H9 (cell line): ENCODE measurements around the gene MLPH. TPM values are rescaled to one million over a fixed set of nuclear protein-coding genes. Genes with fewer than 3 reads are reported as not detected.

Experiments used
- DNase-seq: peaks from one replicate; pipeline ENCODE4 v3.0.0-alpha.2; 2017
- H2AFZ ChIP-seq: one replicate; pipeline ENCODE4 v1.6.1; 2013; ENCODE audit warnings: mild to moderate bottlenecking, low read length, control low read depth, moderate library complexity
- H2AK5ac ChIP-seq: 2 replicates; pipeline ENCODE4 v1.6.1; 2013; ENCODE audit warnings: low read length, control low read depth, mixed read lengths; ENCODE audit not compliant: insufficient read length
- H2BK120ac ChIP-seq: one replicate; pipeline ENCODE4 v1.6.1; 2013; ENCODE audit warnings: low read depth, mild to moderate bottlenecking, low read length, control low read depth, inconsistent platforms; ENCODE audit not compliant: poor library complexity, severe bottlenecking
- H2BK12ac ChIP-seq: 2 replicates; pipeline ENCODE4 v1.6.1; 2013; ENCODE audit warnings: low read length, control low read depth, mixed read lengths, low read depth; ENCODE audit not compliant: insufficient read length
- H2BK15ac ChIP-seq: 2 replicates; pipeline ENCODE4 v1.6.1; 2013; ENCODE audit warnings: low read depth, low read length, control low read depth
- H2BK20ac ChIP-seq: one replicate; pipeline ENCODE4 v1.6.1; 2013; ENCODE audit warnings: low read depth, mild to moderate bottlenecking, low read length, control low read depth, inconsistent platforms; ENCODE audit not compliant: poor library complexity, severe bottlenecking
- H2BK5ac ChIP-seq: 2 replicates; pipeline ENCODE4 v1.6.1; 2013; ENCODE audit warnings: low read length, control low read depth, mixed read lengths; ENCODE audit not compliant: insufficient read length
- H3K14ac ChIP-seq: 2 replicates; pipeline ENCODE4 v1.6.1; 2013; ENCODE audit warnings: low read length, control low read depth; ENCODE audit not compliant: insufficient read depth
- H3K18ac ChIP-seq: 2 replicates; pipeline ENCODE4 v1.6.1; 2013; ENCODE audit warnings: low read depth, mild to moderate bottlenecking, mixed read lengths, low read length, control low read depth; ENCODE audit not compliant: insufficient read length
- H3K23ac ChIP-seq: 2 replicates; pipeline ENCODE4 v1.6.1; 2013; ENCODE audit warnings: low read length, control low read depth, mixed read lengths, low read depth; ENCODE audit not compliant: insufficient read length
- H3K23me2 ChIP-seq: 2 replicates; pipeline ENCODE4 v1.6.1; 2013; ENCODE audit warnings: low read depth, mild to moderate bottlenecking, mixed read lengths, low read length, control low read depth; ENCODE audit not compliant: insufficient read length, poor library complexity, severe bottlenecking
- H3K27ac ChIP-seq: 2 replicates; pipeline ENCODE4 v1.5.1; 2013; ENCODE audit warnings: low read length, control low read depth, mixed read lengths, low read depth; ENCODE audit not compliant: insufficient read length
- H3K27me3 ChIP-seq: 2 replicates; pipeline ENCODE4 v1.6.1; 2013; ENCODE audit warnings: low read length, control low read depth, inconsistent platforms; ENCODE audit not compliant: insufficient read depth
- H3K4ac ChIP-seq: 2 replicates; pipeline ENCODE4 v1.6.1; 2013; ENCODE audit warnings: low read depth, mild to moderate bottlenecking, control low read depth, inconsistent platforms, low read length, moderate library complexity
- H3K4me1 ChIP-seq: 2 replicates; pipeline ENCODE4 v1.6.1; 2013; ENCODE audit warnings: low read length, control low read depth, inconsistent platforms; ENCODE audit not compliant: insufficient read depth
- H3K4me2 ChIP-seq: 2 replicates; pipeline ENCODE4 v1.6.1; 2013; ENCODE audit warnings: low read length, control low read depth, mixed read lengths; ENCODE audit not compliant: insufficient read length, insufficient read depth
- H3K56ac ChIP-seq: 2 replicates; pipeline ENCODE4 v1.6.1; 2013; ENCODE audit warnings: low read depth, mild to moderate bottlenecking, mixed read lengths, low read length, control low read depth; ENCODE audit not compliant: insufficient read length
- H3K79me1 ChIP-seq: 2 replicates; pipeline ENCODE4 v1.6.1; 2013; ENCODE audit warnings: low read depth, mild to moderate bottlenecking, moderate library complexity, low read length, control low read depth, inconsistent platforms; ENCODE audit not compliant: insufficient read depth, poor library complexity, severe bottlenecking
- H3K79me2 ChIP-seq: 2 replicates; pipeline ENCODE4 v1.6.1; 2013; ENCODE audit warnings: low read length, control low read depth, inconsistent platforms; ENCODE audit not compliant: insufficient read depth
- H3K9ac ChIP-seq: 2 replicates; pipeline ENCODE4 v1.6.1; 2013; ENCODE audit warnings: low read length, control low read depth, mixed read lengths; ENCODE audit not compliant: insufficient read length; ENCODE audit errors: extremely low read depth
- H3K9me3 ChIP-seq: one replicate; pipeline ENCODE4 v1.6.1; 2013; ENCODE audit warnings: low read depth, low read length, inconsistent platforms; ENCODE audit not compliant: control insufficient read depth
- H3T11ph ChIP-seq: one replicate; pipeline ENCODE4 v1.6.1; 2013; ENCODE audit warnings: mild to moderate bottlenecking, low read length, control low read depth, inconsistent platforms
- H4K20me1 ChIP-seq: one replicate; pipeline ENCODE4 v1.6.1; 2013; ENCODE audit not compliant: control insufficient read depth, insufficient read length, insufficient read depth
- H4K5ac ChIP-seq: 2 replicates; pipeline ENCODE4 v1.6.1; 2013; ENCODE audit warnings: low read depth, mild to moderate bottlenecking, mixed read lengths, low read length, control low read depth; ENCODE audit not compliant: insufficient read length
- H4K8ac ChIP-seq: replicated peaks from 2 replicates; pipeline ENCODE4 v1.6.1; 2013; ENCODE audit warnings: low read length, control low read depth, mixed read lengths, low read depth; ENCODE audit not compliant: insufficient read length
- H4K91ac ChIP-seq: 2 replicates; pipeline ENCODE4 v1.6.1; 2013; ENCODE audit warnings: low read depth, mild to moderate bottlenecking, moderate library complexity, mixed read lengths, low read length, control low read depth; ENCODE audit not compliant: insufficient read length
- H3K27ac Mint-ChIP-seq, 3 experiments: 2 replicates in 2 of 3; 3 replicates in 1 of 3; pipeline ENCODE4 v1.8.0; 2020 to 2021; ENCODE audit warnings: mixed read lengths in 3 of 3, mild to moderate bottlenecking in 1 of 3, moderate library complexity in 1 of 3
- H3K27me3 Mint-ChIP-seq: 2 replicates; pipeline ENCODE4 v1.8.0; 2021; ENCODE audit warnings: low read depth, mild to moderate bottlenecking, moderate library complexity, mixed read lengths
- H3K36me3 Mint-ChIP-seq, 3 experiments: 2 replicates in 2 of 3; 3 replicates in 1 of 3; pipeline ENCODE4 v1.8.0; 2020 to 2021; ENCODE audit warnings: low read depth in 3 of 3, mixed read lengths in 3 of 3; ENCODE audit not compliant: insufficient read depth in 1 of 3
- H3K4me1 Mint-ChIP-seq, 2 experiments: 2 replicates each; pipeline ENCODE4 v1.8.0; 2020; ENCODE audit warnings: mixed read lengths in 2 of 2
- H3K4me3 Mint-ChIP-seq, 2 experiments: 2 replicates in 1 of 2; 3 replicates in 1 of 2; pipeline ENCODE4 v1.8.0; 2020 to 2021; ENCODE audit warnings: mild to moderate bottlenecking in 2 of 2, mixed read lengths in 2 of 2, moderate library complexity in 1 of 2
- H3K9me3 Mint-ChIP-seq, 2 experiments: 2 replicates in 1 of 2; 3 replicates in 1 of 2; pipeline ENCODE4 v1.8.0; 2020; ENCODE audit warnings: mild to moderate bottlenecking in 2 of 2, mixed read lengths in 2 of 2, moderate library complexity in 1 of 2
- CTCF ChIP-seq: fragments of 200-600 bp; sonication (generic); conservative IDR thresholded peaks from 3 replicates; pipeline ENCODE4 v1.8.0; 2021; ENCODE audit warnings: antibody characterized with exemption, mild to moderate bottlenecking
- WGBS: extraction: QIAGEN DNeasy Blood & Tissue Kit; methylation state at CpG from one replicate; pipeline ENCODE4 v1.1.7; 2013; ENCODE audit warnings: missing lambda C conversion rate, low lambda C conversion rate, mixed read lengths; ENCODE audit not compliant: insufficient read length; ENCODE audit errors: extremely low coverage; 5-methylcytosine and 5-hydroxymethylcytosine counted together
- microRNA-seq: library from miRNA; unstranded; fragments of <30 nt; microRNA quantifications from one replicate; pipeline ENCODE4, GENCODE V29; 2020; ENCODE audit warnings: borderline microRNAs expressed
- total RNA-seq: library from RNA; stranded (reverse); gene quantifications from 2 replicates; pipeline ENCODE4 v1.2.1, GENCODE V29; 2021

Gene MLPH
- total RNA-seq, 1 experiment from 2014 or later: 3.4 TPM

GRCh38 chr2:237604391-237604790 is 117.3 kb downstream of the MLPH start:
- no peak overlapping the region for H2BK15ac ChIP-seq
- no peak for DNase-seq
- H3K4me2 ChIP-seq: no peak overlapping the region
- peaks cover 13% of the 10 kb centered on the region for H3K27me3 Mint-ChIP-seq
- WGBS: no CpG with 5 or more reads among the region's 11 CpGs
- H4K20me1 ChIP-seq: no peaks in the 10 kb centered on the region
- H4K5ac ChIP-seq: no peak overlapping the region
- H3K79me2 ChIP-seq: no peaks in the 10 kb centered on the region
- no peak for TF ChIP-seq CTCF
- no peak overlapping the region for H2BK12ac ChIP-seq
- no peak overlapping the region for H2BK20ac ChIP-seq
- no peak overlapping the region for H3K9ac ChIP-seq
- no peaks in the 10 kb centered on the region for H3K23me2 ChIP-seq
- H2AK5ac ChIP-seq: no peak overlapping the region
- no peaks in the 10 kb centered on the region for H3K79me1 ChIP-seq
- no peak overlapping the region for H2AFZ ChIP-seq
- H3K23ac ChIP-seq: no peak overlapping the region
- H4K8ac ChIP-seq: no peak overlapping the region
- H3K27ac Mint-ChIP-seq: no peak overlapping the region
- no peak overlapping the region for H3K18ac ChIP-seq
- no peak overlapping the region for H3K27ac ChIP-seq
- H3K4me3 Mint-ChIP-seq: no peak overlapping the region
- no peak overlapping the region for H2BK120ac ChIP-seq
- H3T11ph ChIP-seq: no peak overlapping the region
- H3K14ac ChIP-seq: no peak overlapping the region; the same call in 1 of the 2 replicates
- no peak overlapping the region for H4K91ac ChIP-seq
- H3K4ac ChIP-seq: no peak overlapping the region
- H3K4me1 ChIP-seq: peaks cover 5% of the 10 kb centered on the region; the same call in 1 of the 2 replicates
- H3K36me3 Mint-ChIP-seq: peaks cover 27 to 35% (median 27%) of the 10 kb centered on the region in 3 experiments
- H3K9me3 Mint-ChIP-seq: peaks cover 35 to 40% of the 10 kb centered on the region in 2 experiments
- no peak overlapping the region for H2BK5ac ChIP-seq
- H3K9me3 ChIP-seq: peaks cover 3% of the 10 kb centered on the region
- no peak overlapping the region for H3K56ac ChIP-seq
- no peaks in the 10 kb centered on the region for H3K27me3 ChIP-seq
- H3K4me1 Mint-ChIP-seq: peaks cover 55 to 56% of the 10 kb centered on the region in 2 experiments

Small RNA genes lying within 50 kb of the gene (microRNA-seq; reads per million reads assigned to microRNA genes)
- not detected for gene MIR6811

Other genes with a start within 250 kb of the MLPH start
- gene COL6A3, start 73.1 kb upstream of the MLPH start, total RNA-seq: 0.66 and 0.81 TPM in 2 replicates
- gene PRLH, start 79.3 kb downstream of the MLPH start, total RNA-seq: not detected in 2 replicates
- gene RAB17, start 103.5 kb downstream of the MLPH start, total RNA-seq: 25.9 and 31.9 TPM in 2 replicates
- 37.1 and 38.5 TPM in 2 replicates for gene LRRFIP1, start 140.3 kb downstream of the MLPH start, total RNA-seq